Stimulated activated CD4-positive, alpha-beta T cell treated with anti-CD3 and anti-CD28 coated beads, Interleukin-2, amount 100 ng/mL, for 4 hours (primary cell): ENCODE results near the gene SIN3A.

Source experiments
- DNase-seq: peaks from one replicate; pipeline ENCODE4 v3.0.0-alpha.2; 2020; ENCODE audit warnings: low read depth

Gene SIN3A

GRCh38 chr15:75371901-75372688 lies 79.4 kb downstream of the SIN3A start:
- DNase-seq, result no peak

- no peak for DNase-seq
These were observed 80.0 kb downstream of the SIN3A start for GRCh38 chr15:75371486-75371885.

GRCh38 chr15:75369897-75370581 lies 81.5 kb downstream of the SIN3A start:
- DNase-seq, result no peak

GRCh38 chr15:75368689-75369239 lies 82.7 kb downstream of the SIN3A start:
- DNase-seq, result no peak

- peak; percentile 89 for DNase-seq
These were observed 83.4 kb downstream of the SIN3A start, which contains the start of gene MAN2C1 for GRCh38 chr15:75367913-75368688. MAN2C1 (minus strand) TSS chr15:75368607; CDS start chr15:75368583, 24 bp downstream.

- DNase-seq, result no peak
These were observed 84.0 kb downstream of the SIN3A start for GRCh38 chr15:75367406-75367912.

- DNase-seq, result no peak
These were observed 84.5 kb downstream of the SIN3A start for GRCh38 chr15:75367006-75367405.

GRCh38 chr15:75366163-75366562 lies 85.3 kb downstream of the SIN3A start:
- DNase-seq, result no peak

- no peak for DNase-seq
These were observed 86.6 kb downstream of the SIN3A start for GRCh38 chr15:75364881-75365280.

- DNase-seq, result no peak
These were observed 87.7 kb downstream of the SIN3A start for GRCh38 chr15:75363786-75364185.

- DNase-seq, result no peak
These were observed 88.7 kb downstream of the SIN3A start for GRCh38 chr15:75362642-75363249.

- no peak for DNase-seq
These were observed 89.4 kb downstream of the SIN3A start for GRCh38 chr15:75361989-75362641.

- no peak for DNase-seq
These were observed 90.0 kb downstream of the SIN3A start for GRCh38 chr15:75361361-75361988.

- no peak for DNase-seq
These were observed 90.6 kb downstream of the SIN3A start for GRCh38 chr15:75360856-75361255.

- no peak for DNase-seq
These were observed 91.1 kb downstream of the SIN3A start for GRCh38 chr15:75360391-75360790.

- DNase-seq, result no peak
These were observed 91.8 kb downstream of the SIN3A start for GRCh38 chr15:75359537-75360250.

- no peak for DNase-seq
These were observed 92.5 kb downstream of the SIN3A start for GRCh38 chr15:75358771-75359536.

GRCh38 chr15:75357976-75358673 lies 93.4 kb downstream of the SIN3A start:
- DNase-seq, result no peak

- no peak for DNase-seq
These were observed 95.0 kb downstream of the SIN3A start for GRCh38 chr15:75356517-75356916.
